Right atrium auricular region (tissue), 2 donors: ENCODE data around the gene SCARF2. TPM values are rescaled to one million over a fixed set of nuclear protein-coding genes. Genes with fewer than 3 reads are reported as not detected.
"Not testable (repeated sequence)": the region's sequence is repeated elsewhere in the genome, so short reads cannot be mapped to it uniquely, and the experiment has no call there.

ENCODE experiments used
- DNase-seq: peaks from one replicate; pipeline ENCODE4 v3.0.0-alpha.2; 2019; ENCODE audit warnings: low spot score
- H3K27ac ChIP-seq, 2 donors: fragments of 200-600 bp; sonication (generic); 1 replicate in 1 of 2; 2 replicates in 1 of 2; pipeline ENCODE4 v1.5.1; 2016 to 2019
- H3K27me3 ChIP-seq, 2 donors: fragments of 200-600 bp; sonication (generic); one replicate each; pipeline versions ENCODE4 v1.5.1 to v1.6.0; 2017 to 2019
- H3K36me3 ChIP-seq: fragments of 200-600 bp; sonication (generic); one replicate; pipeline ENCODE4 v1.5.1; 2016
- H3K4me1 ChIP-seq, 2 donors: fragments of 200-600 bp; sonication (generic); one replicate each; pipeline versions ENCODE4 v1.5.1 to v1.6.0; 2017 to 2019
- H3K4me3 ChIP-seq, 2 donors: fragments of 200-600 bp; sonication (generic); 1 replicate in 1 of 2; 2 replicates in 1 of 2; pipeline ENCODE4 v1.5.1; 2017 to 2019; ENCODE audit warnings: mild to moderate bottlenecking in 1 of 2, moderate library complexity in 1 of 2
- H3K9me3 ChIP-seq, 2 donors: fragments of 200-600 bp; sonication (generic); one replicate each; pipeline ENCODE4 v1.5.1; 2019
- total RNA-seq, 2 donors: library from RNA; depleted of rRNA; stranded (reverse); fragments of >200 nt; gene quantifications; one replicate each; pipeline ENCODE4 v1.1.0, GENCODE V29; 2016
- TF ChIP-seq, protein P1 (sequence below), 2 donors: fragments of 200-600 bp; sonication (generic); IDR thresholded peaks; one replicate each; pipeline ENCODE4 v1.5.1; 2019; ENCODE audit warnings: antibody characterized with exemption in 2 of 2

The SCARF2 gene
- total RNA-seq, 2 donors from 2014 or later: 6.5 to 11.0 TPM

DNA sequence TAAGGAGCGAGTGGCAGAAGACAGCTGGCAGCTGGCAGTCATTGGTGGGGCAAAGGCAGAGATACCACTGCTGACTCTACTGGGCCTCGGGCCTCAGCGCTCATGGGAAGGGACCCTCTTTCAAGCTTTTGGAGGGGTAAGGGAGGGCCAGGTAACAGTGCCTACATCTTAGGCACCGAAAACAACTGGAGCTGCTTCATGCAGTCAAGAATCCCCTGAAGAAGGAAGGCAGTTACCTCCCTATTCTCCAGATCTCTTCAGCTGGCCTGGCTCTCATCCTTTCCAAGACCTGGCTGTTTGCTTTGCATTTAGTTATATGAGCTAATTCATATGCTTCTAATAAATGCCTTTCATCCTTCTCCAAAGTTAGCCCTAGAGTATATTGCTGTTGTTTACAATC, 59.5 kb downstream of the SCARF2 start:
- no peak overlapping the region for H3K27ac ChIP-seq

DNA sequence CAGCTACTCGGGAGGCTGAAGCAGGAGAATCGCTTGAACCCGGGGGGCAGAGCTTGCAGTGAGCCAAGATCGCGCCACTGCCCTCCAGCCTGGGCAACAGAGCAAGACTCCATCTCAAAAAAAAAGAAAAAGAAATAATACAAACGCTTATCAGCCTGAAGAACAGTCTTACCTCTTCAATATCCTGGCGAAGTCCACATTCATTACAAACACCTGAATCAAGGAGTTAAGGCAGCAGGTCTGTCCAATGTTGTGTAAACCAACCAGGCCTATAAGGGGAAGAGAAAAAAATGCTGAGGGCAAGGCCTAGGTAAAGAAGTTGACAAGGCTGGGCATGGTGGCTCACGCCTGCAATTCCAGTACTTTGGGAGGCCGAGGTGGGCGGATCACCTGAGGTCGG, 60.6 kb downstream of the SCARF2 start:
- H3K27ac ChIP-seq, H3K4me1 ChIP-seq, H3K36me3 ChIP-seq, DNase-seq, H3K27me3 ChIP-seq, H3K4me3 ChIP-seq, H3K9me3 ChIP-seq: not testable (repeated sequence)

More for the DNA sequence above, 59.5 kb downstream of the SCARF2 start:
- no peaks in the 10 kb centered on the region for H3K9me3 ChIP-seq
- H3K4me1 ChIP-seq: no peaks in the 10 kb centered on the region
- H3K36me3 ChIP-seq: no peaks in the 10 kb centered on the region
- TF ChIP-seq, protein P1, sequence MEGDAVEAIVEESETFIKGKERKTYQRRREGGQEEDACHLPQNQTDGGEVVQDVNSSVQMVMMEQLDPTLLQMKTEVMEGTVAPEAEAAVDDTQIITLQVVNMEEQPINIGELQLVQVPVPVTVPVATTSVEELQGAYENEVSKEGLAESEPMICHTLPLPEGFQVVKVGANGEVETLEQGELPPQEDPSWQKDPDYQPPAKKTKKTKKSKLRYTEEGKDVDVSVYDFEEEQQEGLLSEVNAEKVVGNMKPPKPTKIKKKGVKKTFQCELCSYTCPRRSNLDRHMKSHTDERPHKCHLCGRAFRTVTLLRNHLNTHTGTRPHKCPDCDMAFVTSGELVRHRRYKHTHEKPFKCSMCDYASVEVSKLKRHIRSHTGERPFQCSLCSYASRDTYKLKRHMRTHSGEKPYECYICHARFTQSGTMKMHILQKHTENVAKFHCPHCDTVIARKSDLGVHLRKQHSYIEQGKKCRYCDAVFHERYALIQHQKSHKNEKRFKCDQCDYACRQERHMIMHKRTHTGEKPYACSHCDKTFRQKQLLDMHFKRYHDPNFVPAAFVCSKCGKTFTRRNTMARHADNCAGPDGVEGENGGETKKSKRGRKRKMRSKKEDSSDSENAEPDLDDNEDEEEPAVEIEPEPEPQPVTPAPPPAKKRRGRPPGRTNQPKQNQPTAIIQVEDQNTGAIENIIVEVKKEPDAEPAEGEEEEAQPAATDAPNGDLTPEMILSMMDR (IDR thresholded peaks at IDR 0.05): no peak
- DNase-seq: no peak
- H3K4me3 ChIP-seq: no peak overlapping the region
- no peaks in the 10 kb centered on the region for H3K27me3 ChIP-seq

DNA sequence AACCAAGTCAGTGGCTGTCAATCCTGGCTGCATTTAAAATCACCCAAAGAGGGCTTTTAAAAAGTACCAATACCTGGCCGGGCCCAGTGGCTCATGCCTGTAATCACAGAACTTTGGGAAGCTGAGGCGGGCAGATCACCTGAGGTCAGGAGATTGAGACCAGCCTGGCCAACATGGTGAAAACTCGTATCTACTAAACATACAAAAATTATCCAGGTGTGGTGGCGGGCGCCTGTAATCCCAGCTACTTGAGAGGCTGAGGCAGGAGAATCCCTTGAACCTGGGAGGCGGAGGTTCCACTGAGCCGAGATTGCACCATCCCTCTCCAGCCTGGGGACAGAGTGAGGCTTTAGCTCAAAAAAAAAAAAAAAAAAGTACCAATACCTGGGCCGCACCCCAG, 61.3 kb downstream of the SCARF2 start:
- H3K27ac ChIP-seq, H3K9me3 ChIP-seq, H3K27me3 ChIP-seq, H3K4me3 ChIP-seq, DNase-seq, H3K4me1 ChIP-seq, H3K36me3 ChIP-seq: not testable (repeated sequence)

Other genes with a start within 250 kb of the SCARF2 start
- 1 to 10 TPM; 1.0 to 2.0 TPM for gene RTN4R, start 169.5 kb downstream of the SCARF2 start, total RNA-seq
- gene DGCR6L, start 117.8 kb downstream of the SCARF2 start, total RNA-seq: 10 to 100 TPM; 60.4 to 64.3 TPM
- gene ZNF74, start 43.7 kb downstream of the SCARF2 start, total RNA-seq: 1 to 10 TPM; 5.6 to 6.3 TPM
- gene KLHL22, start 58.0 kb upstream of the SCARF2 start, total RNA-seq: 10 to 100 TPM; 16.0 to 21.9 TPM
- 10 to 100 TPM; 18.8 to 40.6 TPM for gene MED15, start 69.8 kb upstream of the SCARF2 start, total RNA-seq